Endothelial cell of umbilical vein (primary cell): Measurements from ENCODE around the gene ASB6. TPM values are rescaled to one million over a fixed set of nuclear protein-coding genes. Genes with fewer than 3 reads are reported as not detected.

Source experiments
- BruUV-seq: library from RNA; stranded (reverse); fragments of 400-500 nt; replicated peaks from 2 replicates; lab custom pipeline; 2021; lab: Mats Ljungman, UMichigan
- CTCF ChIA-PET: fragments of 300-600, 350-600 bp; sonication (Branson Sonifier 250); formaldehyde crosslinking; loops from one replicate; lab custom pipeline; 2021; ENCODE audit warnings: antibody characterized with exemption, inconsistent platforms; lab: Charles Lee
- POLR2A ChIA-PET: fragments of 300-600, 350-600 bp; sonication (Branson Sonifier 250); formaldehyde crosslinking; loops from one replicate; lab custom pipeline; 2021; ENCODE audit warnings: antibody characterized with exemption, inconsistent platforms; lab: Charles Lee
- DNase-seq: peaks from one replicate; pipeline ENCODE4 v3.0.0-alpha.2; 2011; ENCODE audit warnings: low read depth, low spot score
- FAIRE-seq: peaks from 2 replicates; lab custom pipeline; 2011; peaks lifted over from hg19 to GRCh38; lab: Jason Lieb, UNC
- H2AFZ ChIP-seq: 2 replicates; pipeline ENCODE4 v1.6.0; 2012; ENCODE audit warnings: low read depth, low read length, control low read depth, inconsistent platforms
- H3K27ac ChIP-seq: 2 replicates; pipeline ENCODE4 v1.5.1; 2011; ENCODE audit warnings: low read depth, mild to moderate bottlenecking, control low read depth, low read length, moderate library complexity; ENCODE audit not compliant: insufficient read depth
- H3K27me3 ChIP-seq, 2 experiments: 2 replicates each; pipeline versions ENCODE4 v1.6.0 to v1.6.1; 2011; ENCODE audit warnings: low read length in 2 of 2, mixed read lengths in 1 of 2; ENCODE audit not compliant: control insufficient read depth in 2 of 2, insufficient read depth in 2 of 2
- H3K36me3 ChIP-seq, 2 experiments: 2 replicates in 1 of 2; 3 replicates in 1 of 2; pipeline ENCODE4 v1.5.1; 2011; ENCODE audit warnings: low read length in 2 of 2, mild to moderate bottlenecking in 1 of 2, moderate library complexity in 1 of 2; ENCODE audit not compliant: control insufficient read depth in 2 of 2, insufficient read depth in 2 of 2; ENCODE audit errors: extremely low read depth in 1 of 2
- H3K4me1 ChIP-seq: 3 replicates; pipeline ENCODE4 v1.5.1; 2011; ENCODE audit warnings: mild to moderate bottlenecking, low read length; ENCODE audit not compliant: control insufficient read depth, insufficient read depth; ENCODE audit errors: extremely low read depth
- H3K4me2 ChIP-seq: 2 replicates; pipeline ENCODE4 v1.6.1; 2011; ENCODE audit warnings: low read length, control low read depth, mixed read lengths; ENCODE audit not compliant: insufficient read depth
- H3K4me3 ChIP-seq, 3 experiments: fragments of 200-600 bp in 1 of 3; sonication (generic), shearing (Covaris generic) in 1 of 3; replicated peaks in 1 of 3; 2 replicates each; pipeline ENCODE4 v1.5.1; 2011 to 2016; ENCODE audit warnings: control low read depth in 3 of 3, low read length in 3 of 3, mild to moderate bottlenecking in 2 of 3, inconsistent platforms in 1 of 3, low read depth in 1 of 3, moderate library complexity in 1 of 3; ENCODE audit not compliant: insufficient read depth in 1 of 3
- H3K79me2 ChIP-seq: 2 replicates; pipeline ENCODE4 v1.6.0; 2012; ENCODE audit warnings: low read length, inconsistent platforms; ENCODE audit not compliant: control insufficient read depth, insufficient read depth
- H3K9ac ChIP-seq: replicated peaks from 2 replicates; pipeline ENCODE3; 2011; ENCODE audit warnings: low read length, control low read depth; ENCODE audit not compliant: insufficient read depth; ENCODE audit errors: extremely low read depth
- H3K9me1 ChIP-seq: replicated peaks from 3 replicates; pipeline ENCODE4 v1.6.0; 2011; ENCODE audit warnings: mild to moderate bottlenecking, low read length; ENCODE audit not compliant: control insufficient read depth, insufficient read depth; ENCODE audit errors: extremely low read depth
- H3K9me3 ChIP-seq: replicated peaks from 2 replicates; pipeline ENCODE4 v1.5.1; 2012; ENCODE audit warnings: low read length, inconsistent platforms; ENCODE audit not compliant: control insufficient read depth, insufficient read depth
- H4K20me1 ChIP-seq: replicated peaks from 2 replicates; pipeline ENCODE3; 2011; ENCODE audit warnings: mild to moderate bottlenecking, low read length; ENCODE audit not compliant: control insufficient read depth, insufficient read depth; ENCODE audit errors: extremely low read depth
- CTCF ChIP-seq, 2 donors: IDR thresholded peaks; 1 replicate in 1 of 2; 2 replicates in 1 of 2; pipeline ENCODE4 v1.5.1; 2011; ENCODE audit warnings: low read length in 2 of 2, mild to moderate bottlenecking in 2 of 2, moderate library complexity in 2 of 2, control low read depth in 1 of 2, inconsistent platforms in 1 of 2, low read depth in 1 of 2; ENCODE audit not compliant: insufficient read depth in 1 of 2; ENCODE audit errors: extremely low read depth in 1 of 2
- EZH2 ChIP-seq: IDR thresholded peaks from 2 replicates; pipeline ENCODE4 v1.6.1; 2012; ENCODE audit warnings: borderline replicate concordance, low read depth, mild to moderate bottlenecking, moderate library complexity, low read length, inconsistent platforms; ENCODE audit not compliant: severe bottlenecking
- FOS ChIP-seq: IDR thresholded peaks from 2 replicates; pipeline ENCODE4 v1.6.1; 2011; ENCODE audit warnings: mild to moderate bottlenecking, low read length, moderate library complexity, borderline replicate concordance; ENCODE audit not compliant: insufficient read depth
- GATA2 ChIP-seq: IDR thresholded peaks from 2 replicates; pipeline ENCODE4 v1.7.0; 2011; ENCODE audit warnings: low read depth, mild to moderate bottlenecking, moderate library complexity, mixed read lengths, low read length; ENCODE audit not compliant: insufficient read length, insufficient read depth
- JUN ChIP-seq: IDR thresholded peaks from 2 replicates; pipeline ENCODE4 v1.6.1; 2011; ENCODE audit warnings: borderline replicate concordance, low read depth; ENCODE audit not compliant: insufficient read length, insufficient read depth
- MAX ChIP-seq: IDR thresholded peaks from 2 replicates; pipeline ENCODE4 v1.6.1; 2011; ENCODE audit not compliant: insufficient read depth, insufficient read length
- MYC ChIP-seq: IDR thresholded peaks from one replicate; pipeline ENCODE4 v1.6.1; 2011; ENCODE audit warnings: mild to moderate bottlenecking, low read depth, low read length
- POLR2A ChIP-seq: IDR thresholded peaks from 2 replicates; pipeline ENCODE4 v1.6.1; 2012; ENCODE audit warnings: low read depth, mild to moderate bottlenecking, control low read depth, low read length
- POLR2AphosphoS5 ChIP-seq: IDR thresholded peaks from 2 replicates; pipeline ENCODE4 v1.6.1; 2012; ENCODE audit warnings: low read depth, mild to moderate bottlenecking, control low read depth, low read length, moderate library complexity; ENCODE audit not compliant: insufficient read depth
- dilution Hi-C: fragments of 300-500 bp; cut with MboI; formaldehyde crosslinking; loops from one replicate; pipeline ENCODE4 v1.15.0; 2019; ENCODE audit warnings: low sequenced_read_pairs; ENCODE audit not compliant: extremely low pct_ligation_motif_present
- intact Hi-C: fragments of 100-400 bp; cut with micrococcal nuclease; formaldehyde crosslinking; loops from one replicate; pipeline ENCODE4 v1.10.0; 2022
- polyA plus RNA-seq, 4 experiments: library from polyadenylated mRNA; depleted of rRNA in 3 of 4; stranded (reverse) in 3 of 4; unstranded in 1 of 4; fragments of >200 nt; gene quantifications; 2 replicates each; pipeline versions ENCODE4 v1.2.1 to v1.2.3, GENCODE V29; 2011 to 2012; ENCODE audit warnings: missing spikeins in 1 of 4
- total RNA-seq: library from RNA; stranded (reverse); gene quantifications from 2 replicates; pipeline ENCODE4 v1.2.3, GENCODE V29; 2021

ASB6 gene
- total and polyA plus RNA-seq, 2 donors (not counting 3 experiments of a cell fraction or from before 2014, with no cell fraction given): 20.3 to 23.8 TPM

GRCh38 chr9:129669141-129669718 lies 27.3 kb upstream of the ASB6 start:
- Histone ChIP-seq H3K4me2 (no peak overlapping the region), H3K9ac (no peak overlapping the region), H3K27me3 (peaks cover 4 to 11% of the 10 kb centered on the region in 2 experiments), H3K9me1 (no peaks in the 10 kb centered on the region), H3K4me1 (no peaks in the 10 kb centered on the region), H2AFZ (no peak overlapping the region), H3K79me2 (no peaks in the 10 kb centered on the region), H3K4me3 (no peak overlapping the region), H3K9me3 (no peaks in the 10 kb centered on the region), H4K20me1 (no peaks in the 10 kb centered on the region), H3K36me3 (no peaks in the 10 kb centered on the region), H3K27ac (no peak overlapping the region)
- POLR2A ChIA-PET: no interaction called here
- intact Hi-C loops (no loop called here), dilution Hi-C loops (no loop called here)
- FAIRE-seq: peak; percentile 80
- DNase-seq: peak; percentile 16
- CTCF ChIA-PET: no interaction called here
- TF ChIP-seq GATA2: no peak
- TF ChIP-seq MAX: no peak
- TF ChIP-seq POLR2A: no peak
- TF ChIP-seq JUN: no peak
- no peak for TF ChIP-seq MYC
- TF ChIP-seq POLR2AphosphoS5: no peak
- no peak for TF ChIP-seq EZH2
- no peak for TF ChIP-seq FOS
- no peak for TF ChIP-seq CTCF (IDR thresholded peaks at IDR 0.05; ENCODE audit: extremely low read depth in 1 of 2, insufficient read depth in 1 of 2, low read depth in 1 of 2, low read length in 2 of 2)
- BruUV-seq: no TSS peak
